GM12878 (cell line): Measurements from ENCODE around the gene IGLL5. TPM values are rescaled to one million over a fixed set of nuclear protein-coding genes. Genes with fewer than 3 reads are reported as not detected.

Experiments used
- ATAC-seq: fragments of 200-7000 bp; cut with Tn5 transposase; 3 replicates; pipeline ENCODE4 v1.9.1; 2020; ENCODE audit warnings: mild to moderate bottlenecking, moderate library complexity
- BruUV-seq: library from RNA; stranded (reverse); fragments of 400-500 nt; replicated peaks from 2 replicates; lab custom pipeline; 2021; lab: Mats Ljungman, UMichigan
- CTCF ChIA-PET: fragments of 300-600 bp; sonication (Branson Sonifier 250); formaldehyde crosslinking; extraction: SDS; loops from one replicate; lab custom pipeline; 2021; ENCODE audit warnings: inconsistent platforms; lab: Yijun Ruan, JAX
- POLR2A ChIA-PET: fragments of 350-600 bp; formaldehyde crosslinking; extraction: SDS; loops from one replicate; lab custom pipeline; 2021; ENCODE audit warnings: inconsistent platforms; lab: Charles Lee
- RAD21 ChIA-PET: fragments of 300-600 bp; sonication (Branson Sonifier 250); formaldehyde crosslinking; loops from one replicate; lab custom pipeline; 2023; ENCODE audit warnings: antibody characterized with exemption; ENCODE audit not compliant: unreplicated experiment; lab: Charles Lee
- SMC1A ChIA-PET: fragments of 300-600 bp; sonication (Branson Sonifier 250); formaldehyde crosslinking; loops from one replicate; lab custom pipeline; 2023; ENCODE audit not compliant: unreplicated experiment, uncharacterized antibody; lab: Charles Lee
- DNase-seq: peaks from one replicate; pipeline ENCODE4 v3.0.0-alpha.2; 2011; ENCODE audit warnings: low read depth, low spot score
- FAIRE-seq: peaks from 3 replicates; lab custom pipeline; 2011; peaks lifted over from hg19 to GRCh38; lab: Jason Lieb, UNC
- H2AFZ ChIP-seq: 2 replicates; pipeline ENCODE4 v1.6.0; 2011; ENCODE audit warnings: low read depth, low read length, control low read depth; ENCODE audit not compliant: control insufficient read depth
- H3K27ac ChIP-seq: 2 replicates; pipeline ENCODE4 v1.5.1; 2011; ENCODE audit warnings: control low read depth; ENCODE audit not compliant: control insufficient read depth, insufficient read depth
- H3K27me3 ChIP-seq, 2 experiments: replicated peaks in 1 of 2; 2 replicates each; pipeline versions ENCODE4 v1.6.0 to v1.6.1; 2011; ENCODE audit warnings: low read length in 1 of 2; ENCODE audit not compliant: control insufficient read depth in 2 of 2, insufficient read depth in 2 of 2
- H3K36me3 ChIP-seq, 2 experiments: 2 replicates each; pipeline ENCODE4 v1.5.1; 2011; ENCODE audit warnings: low read length in 1 of 2; ENCODE audit not compliant: control insufficient read depth in 2 of 2, insufficient read depth in 2 of 2
- H3K4me1 ChIP-seq: 2 replicates; pipeline ENCODE4 v1.6.1; 2011; ENCODE audit warnings: mild to moderate bottlenecking, low read length, moderate library complexity, mixed read lengths; ENCODE audit not compliant: control insufficient read depth, insufficient read depth
- H3K4me2 ChIP-seq: 2 replicates; pipeline ENCODE4 v1.6.0; 2011; ENCODE audit warnings: control low read depth; ENCODE audit not compliant: control insufficient read depth, insufficient read depth
- H3K4me3 ChIP-seq: fragments of 200-600 bp; sonication (generic); 2 replicates; pipeline ENCODE4 v1.5.1; 2016
- H3K79me2 ChIP-seq: 2 replicates; pipeline ENCODE4 v1.6.0; 2011; ENCODE audit warnings: low read length; ENCODE audit not compliant: control insufficient read depth, insufficient read depth
- H3K9ac ChIP-seq: 2 replicates; pipeline ENCODE4 v1.8.0; 2011; ENCODE audit warnings: low read length, control low read depth, mixed read lengths; ENCODE audit not compliant: control insufficient read depth, insufficient read depth
- H3K9me3 ChIP-seq: replicated peaks from 3 replicates; pipeline ENCODE4 v1.5.1; 2011; ENCODE audit warnings: mild to moderate bottlenecking, low read length; ENCODE audit not compliant: control insufficient read depth, insufficient read depth
- H4K20me1 ChIP-seq: 2 replicates; pipeline ENCODE4 v1.6.0; 2011; ENCODE audit not compliant: control insufficient read depth, insufficient read depth
- ASH2L ChIP-seq: fragments of 300-600, 200-600 bp; sonication (generic); IDR thresholded peaks from 2 replicates; pipeline ENCODE4 v1.6.1; 2017; ENCODE audit warnings: low read depth, mild to moderate bottlenecking, borderline replicate concordance
- BHLHE40 ChIP-seq, 2 experiments: fragments of 450-650 bp in 1 of 2; IDR thresholded peaks; 2 replicates each; pipeline ENCODE4 v1.6.1; 2011 to 2017; ENCODE audit warnings: low read depth in 2 of 2, borderline replicate concordance in 1 of 2, improper control_type of control experiment in 1 of 2, low read length in 1 of 2, mild to moderate bottlenecking in 1 of 2
- BMI1 ChIP-seq: fragments of 450-650 bp; IDR thresholded peaks from 2 replicates; pipeline ENCODE4 v1.6.1; 2016; ENCODE audit warnings: mild to moderate bottlenecking, moderate library complexity, borderline replicate concordance
- CBX3 ChIP-seq: fragments of 200-600 bp; sonication (generic); IDR thresholded peaks from 2 replicates; pipeline ENCODE4 v1.6.1; 2016; ENCODE audit warnings: low read depth, borderline replicate concordance
- CHD2 ChIP-seq: IDR thresholded peaks from 2 replicates; pipeline ENCODE4 v1.6.1; 2011; ENCODE audit warnings: low read depth, low read length, improper control_type of control experiment, borderline replicate concordance
- CHD4 ChIP-seq: fragments of 200-600 bp; sonication (generic); IDR thresholded peaks from 2 replicates; pipeline ENCODE4 v1.6.1; 2016; ENCODE audit warnings: mild to moderate bottlenecking
- ETV6 ChIP-seq, 2 experiments: fragments of 450-650 bp in 1 of 2; IDR thresholded peaks in 1 of 2; conservative IDR thresholded peaks in 1 of 2; 2 replicates each; pipeline ENCODE4 v1.6.1; 2014; ENCODE audit warnings: antibody characterized with exemption in 1 of 2, borderline replicate concordance in 1 of 2, low read depth in 1 of 2, mild to moderate bottlenecking in 1 of 2, moderate library complexity in 1 of 2
- FOXM1 ChIP-seq: IDR thresholded peaks from 2 replicates; pipeline ENCODE4 v1.6.1; 2012; ENCODE audit warnings: low read depth, mild to moderate bottlenecking, inconsistent platforms, low read length, moderate library complexity
- GABPA ChIP-seq: IDR thresholded peaks from 2 replicates; pipeline ENCODE4 v1.6.1; 2014; ENCODE audit warnings: antibody characterized with exemption, low read depth, mild to moderate bottlenecking, inconsistent platforms
- JUNB ChIP-seq: IDR thresholded peaks from 2 replicates; pipeline ENCODE4 v1.6.1; 2016; ENCODE audit warnings: antibody characterized with exemption, mild to moderate bottlenecking
- KAT2A ChIP-seq: conservative IDR thresholded peaks from 2 replicates; pipeline ENCODE4 v1.6.1; 2011; ENCODE audit warnings: low read depth, low read length; ENCODE audit not compliant: control insufficient read depth
- MEF2A ChIP-seq: IDR thresholded peaks from 2 replicates; pipeline ENCODE4 v1.6.1; 2011; ENCODE audit warnings: low read depth, mild to moderate bottlenecking, low read length, moderate library complexity; ENCODE audit not compliant: insufficient read depth
- NFYA ChIP-seq: IDR thresholded peaks from 2 replicates; pipeline ENCODE4 v1.6.1; 2011; ENCODE audit warnings: low read depth, mild to moderate bottlenecking, low read length, improper control_type of control experiment, borderline replicate concordance
- POLR2AphosphoS5 ChIP-seq: IDR thresholded peaks from 2 replicates; pipeline ENCODE4 v1.6.1; 2011; ENCODE audit warnings: mild to moderate bottlenecking, low read length, inconsistent platforms
- RELB ChIP-seq: fragments of 450-650 bp; IDR thresholded peaks from 2 replicates; pipeline ENCODE4 v1.6.1; 2017; ENCODE audit warnings: low read depth, mild to moderate bottlenecking, moderate library complexity
- SMAD5 ChIP-seq: IDR thresholded peaks from 2 replicates; pipeline ENCODE4 v1.6.1; 2016; ENCODE audit warnings: antibody characterized with exemption, low read depth
- YY1 ChIP-seq: IDR thresholded peaks from 2 replicates; pipeline ENCODE4 v1.6.1; 2011; ENCODE audit warnings: low read depth, mild to moderate bottlenecking, low read length
- ZNF24 ChIP-seq: fragments of 450-650 bp; IDR thresholded peaks from 2 replicates; pipeline ENCODE4 v1.6.1; 2017; ENCODE audit warnings: antibody characterized with exemption, mild to moderate bottlenecking
- ZZZ3 ChIP-seq: IDR thresholded peaks from 2 replicates; pipeline ENCODE4 v1.6.1; 2011; ENCODE audit warnings: low read depth; ENCODE audit not compliant: control insufficient read depth, insufficient read length
- WGBS: methylation state at CpG from one replicate; pipeline ENCODE4 v1.1.6; 2016; ENCODE audit warnings: low lambda C conversion rate; ENCODE audit not compliant: insufficient replicate concordance, insufficient coverage; ENCODE audit errors: missing lambda C conversion rate; 5-methylcytosine and 5-hydroxymethylcytosine counted together
- in situ Hi-C: fragments of 300-500 bp; cut with MboI; formaldehyde crosslinking; loops from 9 replicates; pipeline ENCODE4 v1.14.3; 2018; ENCODE audit warnings: mixed read lengths
- intact Hi-C: fragments of 100-400 bp; cut with micrococcal nuclease; formaldehyde crosslinking; loops from one replicate; pipeline ENCODE4 v1.14.2; 2022; ENCODE audit not compliant: unreplicated experiment
- polyA plus RNA-seq, 11 experiments: library from polyadenylated mRNA; depleted of rRNA in 4 of 11; unstranded in 6 of 11; stranded (reverse) in 5 of 11; fragments of >200 nt; fragmentation: Nextera tagmentation in 4 of 11; fragmentation: Illumina TruSeq in 1 of 11; extraction: Ambion mirVana in 4 of 11; extraction: Trizol in 1 of 11; gene quantifications; 1 replicate in 1 of 11; 2 replicates in 10 of 11; pipeline versions ENCODE4 v1.2.1 to v1.2.3, GENCODE V29; 2011 to 2016; ENCODE audit warnings: inconsistent platforms in 2 of 11, missing spikeins in 2 of 11, low read depth in 1 of 11
- total RNA-seq, 4 experiments: library from RNA; depleted of rRNA in 3 of 4; stranded (reverse); fragments of >200 nt in 3 of 4; fragmentation: Illumina TruSeq in 1 of 4; extraction: Trizol in 1 of 4; gene quantifications; 2 replicates each; pipeline versions ENCODE4 v1.2.1 to v1.2.3, GENCODE V29; 2013 to 2021
- TF ChIP-seq, protein P1 (sequence below): fragments of 450-650 bp; IDR thresholded peaks from 2 replicates; pipeline ENCODE4 v1.6.1; 2017; ENCODE audit warnings: mild to moderate bottlenecking, moderate library complexity

The IGLL5 gene
- total and polyA plus RNA-seq, 10 of the 15 experiments (the other 5 are each of a cell fraction or from before 2014, with no cell fraction given): not detected

GRCh38 chr22:22920910-22921550 is 33.4 kb downstream of the IGLL5 start:
- H3K4me1 ChIP-seq: 0 out of 2 replicates have a peak, but pooled peaks cover 7% of the 10 kb centered on the region
- no peaks in the 10 kb centered on the region for H3K9me3 ChIP-seq
- H3K9ac ChIP-seq: no peak overlapping the region
- no peak overlapping the region for H3K4me3 ChIP-seq
- no peak overlapping the region for H3K27ac ChIP-seq
- no peak overlapping the region for H2AFZ ChIP-seq
- H3K27me3 ChIP-seq: no peaks in the 10 kb centered on the region
- TF ChIP-seq ZNF24: no peak
- TF ChIP-seq CHD2: no peak
- TF ChIP-seq YY1: no peak
- no peak for TF ChIP-seq CHD4
- no peak for TF ChIP-seq RELB
- no peak for TF ChIP-seq KAT2A
- no peak for TF ChIP-seq ASH2L
- no peak for TF ChIP-seq JUNB
- no peak for TF ChIP-seq BHLHE40 (IDR thresholded peaks at IDR 0.05; ENCODE audit: borderline replicate concordance in 1 of 2, low read depth in 2 of 2, low read length in 1 of 2)
- TF ChIP-seq FOXM1: no peak
- TF ChIP-seq ZZZ3: no peak
- no peak for TF ChIP-seq MEF2A
- TF ChIP-seq, protein P1, sequence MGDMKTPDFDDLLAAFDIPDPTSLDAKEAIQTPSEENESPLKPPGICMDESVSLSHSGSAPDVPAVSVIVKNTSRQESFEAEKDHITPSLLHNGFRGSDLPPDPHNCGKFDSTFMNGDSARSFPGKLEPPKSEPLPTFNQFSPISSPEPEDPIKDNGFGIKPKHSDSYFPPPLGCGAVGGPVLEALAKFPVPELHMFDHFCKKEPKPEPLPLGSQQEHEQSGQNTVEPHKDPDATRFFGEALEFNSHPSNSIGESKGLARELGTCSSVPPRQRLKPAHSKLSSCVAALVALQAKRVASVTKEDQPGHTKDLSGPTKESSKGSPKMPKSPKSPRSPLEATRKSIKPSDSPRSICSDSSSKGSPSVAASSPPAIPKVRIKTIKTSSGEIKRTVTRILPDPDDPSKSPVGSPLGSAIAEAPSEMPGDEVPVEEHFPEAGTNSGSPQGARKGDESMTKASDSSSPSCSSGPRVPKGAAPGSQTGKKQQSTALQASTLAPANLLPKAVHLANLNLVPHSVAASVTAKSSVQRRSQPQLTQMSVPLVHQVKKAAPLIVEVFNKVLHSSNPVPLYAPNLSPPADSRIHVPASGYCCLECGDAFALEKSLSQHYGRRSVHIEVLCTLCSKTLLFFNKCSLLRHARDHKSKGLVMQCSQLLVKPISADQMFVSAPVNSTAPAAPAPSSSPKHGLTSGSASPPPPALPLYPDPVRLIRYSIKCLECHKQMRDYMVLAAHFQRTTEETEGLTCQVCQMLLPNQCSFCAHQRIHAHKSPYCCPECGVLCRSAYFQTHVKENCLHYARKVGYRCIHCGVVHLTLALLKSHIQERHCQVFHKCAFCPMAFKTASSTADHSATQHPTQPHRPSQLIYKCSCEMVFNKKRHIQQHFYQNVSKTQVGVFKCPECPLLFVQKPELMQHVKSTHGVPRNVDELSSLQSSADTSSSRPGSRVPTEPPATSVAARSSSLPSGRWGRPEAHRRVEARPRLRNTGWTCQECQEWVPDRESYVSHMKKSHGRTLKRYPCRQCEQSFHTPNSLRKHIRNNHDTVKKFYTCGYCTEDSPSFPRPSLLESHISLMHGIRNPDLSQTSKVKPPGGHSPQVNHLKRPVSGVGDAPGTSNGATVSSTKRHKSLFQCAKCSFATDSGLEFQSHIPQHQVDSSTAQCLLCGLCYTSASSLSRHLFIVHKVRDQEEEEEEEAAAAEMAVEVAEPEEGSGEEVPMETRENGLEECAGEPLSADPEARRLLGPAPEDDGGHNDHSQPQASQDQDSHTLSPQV: no peak
- no peak for TF ChIP-seq ETV6 (conservative IDR thresholded peaks at IDR 0.05 in 1 of 2, IDR thresholded peaks at IDR 0.05 in 1 of 2; ENCODE audit: borderline replicate concordance in 1 of 2, low read depth in 1 of 2)
- no peak for TF ChIP-seq NFYA
- no peak for TF ChIP-seq CBX3
- no peak for TF ChIP-seq GABPA
- TF ChIP-seq BMI1: no peak
- no peak for TF ChIP-seq SMAD5
- TF ChIP-seq POLR2AphosphoS5: no peak
- RAD21 ChIA-PET: no interaction called here
- H3K36me3 ChIP-seq: no peaks in the 10 kb centered on the region
- no peak for FAIRE-seq
- H3K79me2 ChIP-seq: no peaks in the 10 kb centered on the region
- DNase-seq: no peak
- CTCF ChIA-PET: no interaction called here
- H4K20me1 ChIP-seq: no peaks in the 10 kb centered on the region
- ATAC-seq: no peak
- 75% methylated on average over 13 of the region's 13 CpGs for WGBS
- no peak overlapping the region for H3K4me2 ChIP-seq
- SMC1A ChIA-PET: no interaction called here
- in situ Hi-C loops (loop anchor here (25.0 kb wide), 1 partner anchor 1209 kb away; no protein-coding TSS in a partner anchor), intact Hi-C loops (no loop called here)
- POLR2A ChIA-PET: no interaction called here
- no TSS peak for BruUV-seq
